ENCODE data around the gene CDH1.
"Not testable (repeated sequence)": the region's sequence is repeated elsewhere in the genome, so short reads cannot be mapped to it uniquely, and the experiment has no call there.

CDH1 gene

DNA sequence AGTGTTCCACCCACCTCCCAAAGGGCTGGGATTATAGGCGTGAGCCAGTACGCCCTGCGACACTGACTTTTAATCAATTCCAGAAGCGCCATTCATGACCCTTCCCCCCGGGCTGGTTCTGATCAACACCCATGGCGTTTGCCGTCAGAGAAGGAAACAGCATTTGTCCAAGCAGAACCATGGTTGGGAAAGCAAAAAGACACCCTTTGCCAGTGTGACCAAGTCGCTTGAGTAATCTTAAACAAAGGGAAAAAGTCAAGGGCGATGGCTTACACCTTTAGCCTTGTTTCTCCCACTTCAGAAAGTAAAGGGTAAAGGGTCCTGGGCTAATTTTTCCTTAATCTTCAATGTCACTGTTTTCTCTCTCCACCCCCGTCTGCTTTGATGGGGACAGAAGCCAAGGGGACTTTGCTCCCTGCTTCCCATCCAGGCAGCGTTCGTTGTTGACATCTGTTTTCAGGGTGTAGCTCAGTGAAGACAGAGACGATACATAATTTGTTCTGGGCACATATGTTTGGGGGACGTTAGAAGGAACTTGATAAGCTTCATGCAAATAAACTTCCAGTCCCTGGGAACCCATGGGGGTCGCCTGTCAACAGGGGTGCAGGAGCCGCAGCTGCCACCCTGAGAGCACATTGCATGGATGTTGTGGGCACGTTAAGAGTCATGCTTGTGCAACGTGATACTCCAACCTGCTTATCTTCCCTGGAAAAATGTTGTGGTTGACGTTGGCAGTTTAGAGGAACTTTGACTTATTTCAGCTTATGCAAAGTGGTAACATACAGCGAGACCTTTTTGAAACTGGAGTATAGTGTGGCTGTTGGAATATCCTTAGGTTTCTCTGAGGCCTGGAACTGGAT is 55.6 kb downstream of the CDH1 start:
- DNase-seq, result no peak

GRCh38 chr16:68793401-68793857 is 56.3 kb downstream of the CDH1 start:
- DNase-seq, result no peak

GRCh38 chr16:68798398-68798797 is 61.3 kb downstream of the CDH1 start:
- DNase-seq, result no peak

GRCh38 chr16:68800257-68800875 is 63.3 kb downstream of the CDH1 start:
- DNase-seq, result no peak

- no peak for DNase-seq
Measured at GRCh38 chr16:68802190-68802589, 65.1 kb downstream of the CDH1 start.

DNA sequence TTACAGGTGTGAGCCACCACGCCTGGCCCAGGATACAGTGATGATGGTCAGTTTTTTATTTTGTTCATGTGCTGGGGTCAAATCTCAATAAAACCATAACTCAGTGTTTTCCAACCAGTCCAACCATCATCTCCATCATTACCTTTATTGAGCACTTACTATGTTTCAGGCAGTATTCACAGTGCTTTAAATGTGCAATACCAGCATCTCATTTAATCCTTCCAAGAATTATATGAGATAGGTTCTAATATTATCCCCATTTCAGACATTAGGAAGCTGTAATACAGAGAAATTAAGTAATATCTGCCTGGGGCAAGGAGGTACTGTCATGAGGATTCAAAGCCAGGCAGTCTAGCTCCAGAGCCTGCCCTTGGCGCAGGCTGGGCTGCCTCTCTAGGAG is 69.3 kb downstream of the CDH1 start:
- DNase-seq, result no peak

- DNase-seq, result no peak
Measured at GRCh38 chr16:68806981-68807380, 69.9 kb downstream of the CDH1 start.

DNA sequence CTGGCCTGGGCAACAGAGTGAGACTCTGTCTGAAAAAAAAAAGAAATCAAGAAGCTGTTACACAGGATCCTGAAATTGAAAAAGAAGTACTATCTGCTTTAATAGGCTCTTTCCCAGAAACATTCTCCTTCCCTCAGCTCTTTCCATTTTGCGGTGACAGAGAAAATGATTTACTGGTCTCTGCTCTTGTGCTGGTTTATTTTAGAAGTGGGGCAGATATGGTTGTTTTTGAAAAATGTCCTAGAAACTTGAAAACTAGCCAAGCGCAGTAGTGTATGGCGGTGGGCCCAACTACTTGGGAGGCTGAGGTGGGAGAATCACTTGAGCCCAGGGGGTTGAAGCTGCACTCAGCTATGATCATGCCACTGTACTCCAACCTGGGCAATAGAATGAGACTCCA is 77.4 kb downstream of the CDH1 start:
- DNase-seq, result no peak

- DNase-seq, result no peak
Measured at GRCh38 chr16:68823401-68824135, 86.5 kb downstream of the CDH1 start.

DNA sequence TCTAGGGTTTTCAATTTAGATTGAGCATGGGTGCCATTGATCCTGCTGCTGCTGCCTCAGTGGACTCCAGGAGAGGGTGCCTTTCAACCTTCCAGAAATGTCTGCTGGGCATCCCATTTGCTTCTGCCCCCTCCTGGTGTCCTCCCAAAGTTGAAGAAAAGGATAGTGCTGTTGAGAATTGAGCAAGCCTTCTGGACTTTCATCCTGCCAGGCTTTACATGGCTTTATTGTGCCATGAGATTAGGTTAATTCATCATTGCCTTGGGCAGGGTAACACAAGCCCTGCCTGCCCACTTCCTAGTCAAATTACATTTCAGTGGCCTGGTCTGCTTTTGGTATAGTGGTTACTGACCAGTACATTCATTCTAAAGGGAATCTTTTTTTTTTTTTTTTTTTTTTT is 88.3 kb downstream of the CDH1 start:
- DNase-seq, result no peak

GRCh38 chr16:68826652-68827051 is 89.6 kb downstream of the CDH1 start:
- no peak for DNase-seq

DNA sequence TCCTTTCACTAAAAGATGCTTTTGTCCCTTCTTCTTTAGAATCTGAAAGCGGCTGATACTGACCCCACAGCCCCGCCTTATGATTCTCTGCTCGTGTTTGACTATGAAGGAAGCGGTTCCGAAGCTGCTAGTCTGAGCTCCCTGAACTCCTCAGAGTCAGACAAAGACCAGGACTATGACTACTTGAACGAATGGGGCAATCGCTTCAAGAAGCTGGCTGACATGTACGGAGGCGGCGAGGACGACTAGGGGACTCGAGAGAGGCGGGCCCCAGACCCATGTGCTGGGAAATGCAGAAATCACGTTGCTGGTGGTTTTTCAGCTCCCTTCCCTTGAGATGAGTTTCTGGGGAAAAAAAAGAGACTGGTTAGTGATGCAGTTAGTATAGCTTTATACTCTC is 96.2 kb downstream of the CDH1 start:
- no peak for DNase-seq

- no peak for DNase-seq
Measured at GRCh38 chr16:68834550-68834949, 97.5 kb downstream of the CDH1 start.

- no peak for DNase-seq
Measured at GRCh38 chr16:68835970-68836369, 98.9 kb downstream of the CDH1 start.

DNA sequence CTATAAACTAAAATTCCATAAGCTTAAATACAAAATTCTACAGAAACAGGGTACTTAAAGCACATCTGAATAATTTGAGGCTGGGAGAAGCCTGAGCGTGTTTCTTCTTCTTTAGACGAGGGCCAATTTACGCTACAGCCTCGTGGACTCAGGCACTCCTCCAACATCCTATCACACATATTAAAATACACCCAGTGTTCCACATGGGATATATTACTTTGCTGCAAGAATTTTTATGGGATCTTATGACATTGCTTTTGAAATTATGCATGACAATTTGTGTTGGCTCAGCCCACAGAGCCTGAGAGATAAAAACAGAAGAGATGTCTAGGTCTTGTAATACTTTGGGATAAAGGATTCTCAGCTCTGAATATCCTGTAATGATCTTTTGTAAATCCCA is 102.7 kb downstream of the CDH1 start:
- DNase-seq, result no peak

DNA sequence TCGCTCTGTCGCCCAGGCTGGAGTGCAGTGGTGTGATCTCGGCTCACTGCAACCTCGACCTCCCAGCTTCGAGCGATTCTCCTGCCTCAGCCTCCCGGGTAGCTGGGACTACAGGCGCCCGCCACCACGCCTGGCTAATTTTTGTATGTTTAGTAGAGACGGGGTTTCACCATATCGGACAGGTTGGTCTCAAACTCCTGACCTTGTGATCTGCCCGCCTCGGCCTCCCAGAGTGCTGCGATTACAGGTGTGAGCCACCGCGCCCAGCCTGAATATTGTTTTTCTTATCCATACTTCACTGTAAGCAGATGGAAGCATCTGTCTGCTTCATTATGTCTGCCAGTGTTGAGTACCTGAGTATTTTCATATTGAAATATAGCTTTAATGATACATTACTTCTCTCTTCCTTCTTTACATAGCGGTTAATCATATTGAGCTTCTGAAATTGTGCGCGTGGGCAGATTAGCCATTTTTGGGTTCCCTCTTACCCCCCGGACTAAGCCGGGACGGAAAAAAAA is 105.9 kb downstream of the CDH1 start:
- not testable (repeated sequence) for DNase-seq

DNA sequence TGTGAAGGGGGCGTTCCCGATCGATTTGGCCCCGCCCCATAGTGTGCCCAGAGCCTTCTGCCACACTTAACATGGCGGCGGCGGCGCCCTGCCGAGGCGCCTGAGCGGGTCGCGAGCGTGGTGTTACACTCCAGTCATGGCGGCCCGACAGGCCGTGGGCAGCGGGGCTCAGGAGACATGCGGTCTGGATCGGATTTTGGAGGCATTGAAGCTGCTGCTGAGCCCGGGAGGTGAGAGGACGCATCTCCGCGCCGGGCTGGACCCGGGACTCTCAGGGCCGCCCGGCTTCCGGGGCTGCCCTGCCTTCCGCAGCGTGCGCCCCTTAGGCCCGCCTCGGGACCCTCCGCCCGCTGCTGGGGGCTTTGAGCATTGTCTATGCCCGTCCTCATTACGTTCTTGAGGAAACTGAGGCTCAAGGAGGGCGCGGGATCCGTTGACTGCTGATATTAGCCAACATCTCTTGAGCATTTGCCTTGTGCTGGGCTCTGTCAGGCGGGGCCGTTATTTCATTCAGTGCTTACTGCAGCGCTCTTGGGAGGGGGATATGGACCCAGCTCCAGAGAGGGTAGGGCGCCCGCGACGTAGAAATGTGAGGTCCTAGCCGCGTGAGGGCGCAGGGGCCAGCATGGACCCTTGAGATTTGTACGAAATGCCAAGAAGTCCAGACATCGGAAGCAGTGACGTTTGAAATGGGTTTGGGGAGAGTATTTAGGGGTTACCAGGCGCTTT is 106.6 kb downstream of the CDH1 start, which contains the start of gene TANGO6:
Gene TANGO6 (plus strand): TSS at position 50 of the 729 bp plus-strand sequence. CDS start 87 bp downstream, at position 137.
- DNase-seq, result no peak

GRCh38 chr16:68844211-68844564 is 107.1 kb downstream of the CDH1 start:
- DNase-seq, result no peak

GRCh38 chr16:68848786-68849185 is 111.7 kb downstream of the CDH1 start:
- DNase-seq, result no peak

DNA sequence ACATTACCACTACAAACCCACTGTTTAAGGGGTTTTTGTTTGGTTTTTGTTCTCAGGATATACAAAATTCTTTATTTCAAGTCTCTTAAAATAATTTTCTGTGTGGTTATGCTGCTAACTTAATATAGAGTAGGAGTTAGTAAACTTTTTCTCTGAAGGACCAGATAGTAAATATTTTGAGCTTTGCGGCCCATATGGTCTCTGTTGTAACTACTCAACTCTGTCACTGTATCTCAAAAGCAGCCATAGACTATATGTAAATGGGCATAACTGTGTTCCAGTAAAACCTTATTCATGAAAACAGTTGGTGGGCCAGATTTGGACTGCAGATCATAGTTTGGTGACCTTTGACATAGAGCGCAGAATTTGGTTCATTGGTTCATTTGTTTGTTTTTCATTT is 113.4 kb downstream of the CDH1 start:
- DNase-seq, result no peak

DNA sequence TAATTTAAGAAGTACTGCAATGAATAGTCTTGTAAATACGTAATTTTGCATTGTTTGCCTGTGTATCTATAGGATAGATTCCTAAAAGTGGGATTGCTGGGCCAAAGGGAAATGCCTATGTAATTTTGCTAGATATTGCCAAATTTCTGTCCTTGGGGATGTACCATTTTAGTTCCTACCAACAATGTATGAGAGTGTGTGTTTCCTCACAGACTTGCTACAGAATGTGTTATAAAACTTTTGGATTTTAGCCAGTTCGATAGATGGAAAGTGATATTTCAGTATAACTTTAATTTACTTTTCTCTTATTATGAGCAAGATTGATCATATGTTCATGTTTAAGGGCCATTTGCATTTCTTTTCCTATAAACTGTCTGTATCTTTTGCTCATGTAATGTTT is 114.5 kb downstream of the CDH1 start:
- no peak for DNase-seq

DNA sequence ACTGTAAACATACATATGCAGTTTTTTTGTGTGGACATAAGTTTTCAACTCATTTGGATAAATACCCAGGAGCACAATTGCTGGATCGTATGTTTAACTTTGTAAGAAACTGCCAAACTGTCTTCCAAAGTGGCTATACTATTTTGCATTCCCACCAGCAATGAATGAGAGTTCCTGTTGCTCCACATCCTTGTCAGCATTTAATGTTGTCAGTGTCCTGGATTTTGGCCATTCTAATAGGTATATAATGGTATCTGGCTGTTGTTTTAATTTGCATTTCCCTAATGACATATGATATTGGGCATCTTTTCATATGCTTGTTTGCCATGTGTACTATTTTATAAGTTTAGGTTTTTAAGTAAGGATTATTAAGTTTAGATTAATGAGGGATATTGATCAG is 120.4 kb downstream of the CDH1 start:
- DNase-seq, result no peak

- no peak for DNase-seq
Measured at GRCh38 chr16:68859828-68860227, 122.7 kb downstream of the CDH1 start.

Data from NCI-H1048 (cell line).